GM12891 (cell line): ENCODE data around the gene ANO9.

Source experiments
- POLR2A ChIP-seq: IDR thresholded peaks from 2 replicates; pipeline ENCODE4 v1.6.1; 2011; ENCODE audit warnings: low read depth, low read length, control low read depth
- POLR2AphosphoS5 ChIP-seq: IDR thresholded peaks from 2 replicates; pipeline ENCODE4 v1.6.1; 2011; ENCODE audit warnings: low read depth, low read length, control low read depth
- POU2F2 ChIP-seq: IDR thresholded peaks from 2 replicates; pipeline ENCODE4 v1.6.1; 2011; ENCODE audit warnings: low read depth, mild to moderate bottlenecking, control low read depth, low read length, moderate library complexity
- SPI1 ChIP-seq: IDR thresholded peaks from 2 replicates; pipeline ENCODE4 v1.6.1; 2011; ENCODE audit warnings: low read depth, low read length, control low read depth
- TAF1 ChIP-seq: IDR thresholded peaks from 2 replicates; pipeline ENCODE4 v1.6.1; 2011; ENCODE audit warnings: low read depth, low read length, control low read depth

DNA sequence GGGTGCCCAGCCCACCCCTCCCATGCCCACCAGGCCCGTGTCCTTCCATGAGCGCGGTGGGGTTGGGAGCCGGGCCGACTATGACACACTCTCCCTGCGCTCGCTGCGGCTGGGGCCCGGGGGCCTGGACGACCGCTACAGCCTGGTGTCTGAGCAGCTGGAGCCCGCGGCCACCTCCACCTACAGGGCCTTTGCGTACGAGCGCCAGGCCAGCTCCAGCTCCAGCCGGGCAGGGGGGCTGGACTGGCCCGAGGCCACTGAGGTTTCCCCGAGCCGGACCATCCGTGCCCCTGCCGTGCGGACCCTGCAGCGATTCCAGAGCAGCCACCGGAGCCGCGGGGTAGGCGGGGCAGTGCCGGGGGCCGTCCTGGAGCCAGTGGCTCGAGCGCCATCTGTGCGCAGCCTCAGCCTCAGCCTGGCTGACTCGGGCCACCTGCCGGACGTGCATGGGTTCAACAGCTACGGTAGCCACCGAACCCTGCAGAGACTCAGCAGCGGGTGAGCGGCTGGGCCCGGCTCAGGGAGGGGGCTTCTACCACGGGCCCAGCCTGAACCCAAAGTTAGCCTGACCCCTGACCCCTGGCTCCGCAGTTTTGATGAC is 44.8 kb downstream of the ANO9 start:
- TF ChIP-seq SPI1 (no peak), POLR2AphosphoS5 (no peak), POLR2A (no peak), TAF1 (no peak), POU2F2 (no peak)
